OCI-LY3 (cell line): ENCODE results near the gene TTPAL.

Source experiments
- EZH2phosphoT487 ChIP-seq: fragments of 200-600 bp; shearing (Covaris generic); IDR thresholded peaks from 2 replicates; pipeline ENCODE4 v1.6.1; 2018; ENCODE audit warnings: antibody characterized with exemption, mixed run types, low read depth
- TF ChIP-seq, protein P1 (sequence below): fragments of 200-600, 300-600 bp; sonication (generic); IDR thresholded peaks from 2 replicates; pipeline ENCODE4 v1.5.1; 2014; ENCODE audit warnings: antibody characterized with exemption, low read length, low read depth

DNA sequence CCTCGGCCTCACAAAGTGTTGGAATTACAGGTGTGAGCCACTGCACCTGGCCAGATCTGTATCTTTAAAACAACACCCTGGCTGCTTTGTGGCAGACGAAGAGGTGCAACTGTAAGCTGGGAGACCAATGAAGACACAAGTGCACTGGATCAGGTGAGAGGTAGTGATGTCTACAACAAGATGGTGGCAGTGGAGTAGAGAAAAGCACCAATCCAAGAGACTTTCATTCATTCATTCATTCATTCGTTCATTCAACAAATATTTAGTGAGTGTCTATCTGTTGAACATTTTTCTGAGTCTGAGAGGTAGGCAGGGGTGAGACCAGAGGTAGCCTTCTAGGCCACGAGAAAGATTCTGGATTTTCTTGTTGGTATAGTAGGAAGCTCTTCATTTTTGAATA, 36.9 kb upstream of the TTPAL start:
- TF ChIP-seq, protein P1, sequence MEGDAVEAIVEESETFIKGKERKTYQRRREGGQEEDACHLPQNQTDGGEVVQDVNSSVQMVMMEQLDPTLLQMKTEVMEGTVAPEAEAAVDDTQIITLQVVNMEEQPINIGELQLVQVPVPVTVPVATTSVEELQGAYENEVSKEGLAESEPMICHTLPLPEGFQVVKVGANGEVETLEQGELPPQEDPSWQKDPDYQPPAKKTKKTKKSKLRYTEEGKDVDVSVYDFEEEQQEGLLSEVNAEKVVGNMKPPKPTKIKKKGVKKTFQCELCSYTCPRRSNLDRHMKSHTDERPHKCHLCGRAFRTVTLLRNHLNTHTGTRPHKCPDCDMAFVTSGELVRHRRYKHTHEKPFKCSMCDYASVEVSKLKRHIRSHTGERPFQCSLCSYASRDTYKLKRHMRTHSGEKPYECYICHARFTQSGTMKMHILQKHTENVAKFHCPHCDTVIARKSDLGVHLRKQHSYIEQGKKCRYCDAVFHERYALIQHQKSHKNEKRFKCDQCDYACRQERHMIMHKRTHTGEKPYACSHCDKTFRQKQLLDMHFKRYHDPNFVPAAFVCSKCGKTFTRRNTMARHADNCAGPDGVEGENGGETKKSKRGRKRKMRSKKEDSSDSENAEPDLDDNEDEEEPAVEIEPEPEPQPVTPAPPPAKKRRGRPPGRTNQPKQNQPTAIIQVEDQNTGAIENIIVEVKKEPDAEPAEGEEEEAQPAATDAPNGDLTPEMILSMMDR: no peak
- TF ChIP-seq EZH2phosphoT487: no peak
